OCI-LY3 (cell line): ENCODE results near the gene RHOD.

Experiments used
- H2AFZ ChIP-seq: fragments of 200-600, 300-600 bp; shearing (Covaris generic); 2 replicates; pipeline ENCODE4 v1.6.0; 2014; ENCODE audit warnings: antibody characterized with exemption, low read depth, low read length
- H3K27ac ChIP-seq: fragments of 200-600, 300-600 bp; sonication (generic); 2 replicates; pipeline ENCODE4 v1.5.1; 2014; ENCODE audit warnings: mild to moderate bottlenecking, low read length, moderate library complexity, mixed read lengths
- H3K27me3 ChIP-seq: fragments of 200-600, 300-600 bp; sonication (generic); 2 replicates; pipeline ENCODE4 v1.6.1; 2014; ENCODE audit warnings: low read depth, low read length, mixed read lengths
- H3K36me3 ChIP-seq: fragments of 200-600, 300-600 bp; sonication (generic); replicated peaks from 2 replicates; pipeline ENCODE3; 2014; ENCODE audit warnings: low read depth, low read length, mixed read lengths
- H3K4me1 ChIP-seq: fragments of 300-600, 200-600 bp; sonication (generic); 2 replicates; pipeline ENCODE4 v1.6.1; 2014; ENCODE audit warnings: low read length, mixed read lengths
- H3K4me2 ChIP-seq: fragments of 200-600, 300-600 bp; sonication (generic); 2 replicates; pipeline ENCODE4 v1.6.1; 2014; ENCODE audit warnings: low read length, mixed read lengths
- H3K4me3 ChIP-seq: fragments of 300-600, 200-600 bp; sonication (generic); 2 replicates; pipeline ENCODE4 v1.5.1; 2014; ENCODE audit warnings: antibody characterized with exemption, mild to moderate bottlenecking, low read length, moderate library complexity
- H3K79me2 ChIP-seq: fragments of 300-600, 200-600 bp; shearing (Covaris generic); 2 replicates; pipeline ENCODE4 v1.6.1; 2014; ENCODE audit warnings: mild to moderate bottlenecking, low read length, mixed read lengths
- H3K9ac ChIP-seq: fragments of 300-600, 200-600 bp; shearing (Covaris generic); 2 replicates; pipeline ENCODE4 v1.6.0; 2014; ENCODE audit warnings: mild to moderate bottlenecking, low read length, moderate library complexity
- H3K9me3 ChIP-seq: fragments of 200-600, 300-600 bp; shearing (Covaris generic); 2 replicates; pipeline ENCODE4 v1.6.1; 2014; ENCODE audit warnings: low read length, mixed read lengths; ENCODE audit not compliant: insufficient read depth
- H4K20me1 ChIP-seq: fragments of 200-600, 300-600 bp; sonication (generic); 2 replicates; pipeline ENCODE4 v1.6.1; 2016; ENCODE audit warnings: low read length, mixed read lengths; ENCODE audit not compliant: insufficient read depth
- EZH2phosphoT487 ChIP-seq: fragments of 200-600 bp; shearing (Covaris generic); IDR thresholded peaks from 2 replicates; pipeline ENCODE4 v1.6.1; 2018; ENCODE audit warnings: antibody characterized with exemption, mixed run types, low read depth
- TF ChIP-seq, protein P1 (sequence below): fragments of 200-600, 300-600 bp; sonication (generic); IDR thresholded peaks from 2 replicates; pipeline ENCODE4 v1.5.1; 2014; ENCODE audit warnings: antibody characterized with exemption, low read length, low read depth

Gene RHOD

GRCh38 chr11:67071420-67072284 lies 15.0 kb downstream of the RHOD start:
- H3K27ac ChIP-seq = no peak overlapping the region
- peaks cover 19% of the 10 kb centered on the region for H3K4me1 ChIP-seq
- no peaks in the 10 kb centered on the region for H4K20me1 ChIP-seq
- peaks cover 6% of the 10 kb centered on the region for H3K36me3 ChIP-seq
- no peaks in the 10 kb centered on the region for H3K79me2 ChIP-seq
- H2AFZ ChIP-seq = no peak overlapping the region
- TF ChIP-seq EZH2phosphoT487 = no peak
- TF ChIP-seq, protein P1, sequence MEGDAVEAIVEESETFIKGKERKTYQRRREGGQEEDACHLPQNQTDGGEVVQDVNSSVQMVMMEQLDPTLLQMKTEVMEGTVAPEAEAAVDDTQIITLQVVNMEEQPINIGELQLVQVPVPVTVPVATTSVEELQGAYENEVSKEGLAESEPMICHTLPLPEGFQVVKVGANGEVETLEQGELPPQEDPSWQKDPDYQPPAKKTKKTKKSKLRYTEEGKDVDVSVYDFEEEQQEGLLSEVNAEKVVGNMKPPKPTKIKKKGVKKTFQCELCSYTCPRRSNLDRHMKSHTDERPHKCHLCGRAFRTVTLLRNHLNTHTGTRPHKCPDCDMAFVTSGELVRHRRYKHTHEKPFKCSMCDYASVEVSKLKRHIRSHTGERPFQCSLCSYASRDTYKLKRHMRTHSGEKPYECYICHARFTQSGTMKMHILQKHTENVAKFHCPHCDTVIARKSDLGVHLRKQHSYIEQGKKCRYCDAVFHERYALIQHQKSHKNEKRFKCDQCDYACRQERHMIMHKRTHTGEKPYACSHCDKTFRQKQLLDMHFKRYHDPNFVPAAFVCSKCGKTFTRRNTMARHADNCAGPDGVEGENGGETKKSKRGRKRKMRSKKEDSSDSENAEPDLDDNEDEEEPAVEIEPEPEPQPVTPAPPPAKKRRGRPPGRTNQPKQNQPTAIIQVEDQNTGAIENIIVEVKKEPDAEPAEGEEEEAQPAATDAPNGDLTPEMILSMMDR = peak; percentile 47
- H3K4me2 ChIP-seq = no peak overlapping the region
- no peaks in the 10 kb centered on the region for H3K27me3 ChIP-seq
- no peak overlapping the region for H3K4me3 ChIP-seq
- no peak overlapping the region for H3K9ac ChIP-seq
- no peaks in the 10 kb centered on the region for H3K9me3 ChIP-seq

DNA sequence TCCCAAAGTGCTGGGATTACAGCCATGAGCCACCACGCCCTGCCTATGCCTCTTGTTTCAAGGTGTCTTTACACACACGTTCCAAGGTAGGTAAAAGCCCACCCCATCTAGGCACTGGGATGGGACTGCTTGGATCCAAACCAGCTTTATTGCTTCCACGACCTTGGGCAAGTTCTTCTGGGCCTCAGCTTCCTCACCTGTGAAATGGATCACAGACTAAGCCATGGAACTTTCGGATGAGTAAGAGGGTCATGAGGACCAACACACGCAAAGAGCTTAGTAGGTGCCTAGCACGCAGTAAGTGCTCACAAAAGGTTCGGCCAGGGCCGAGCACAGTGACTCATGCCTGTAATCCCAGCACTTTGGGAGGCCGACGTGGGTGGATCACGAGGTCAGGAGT lies 15.6 kb downstream of the RHOD start:
- no peak overlapping the region for H3K27ac ChIP-seq
- no peaks in the 10 kb centered on the region for H4K20me1 ChIP-seq
- H3K27me3 ChIP-seq = no peaks in the 10 kb centered on the region
- no peak overlapping the region for H3K4me2 ChIP-seq
- no peaks in the 10 kb centered on the region for H3K9me3 ChIP-seq
- no peak overlapping the region for H3K4me3 ChIP-seq
- TF ChIP-seq, protein P1 = no peak
- no peak for TF ChIP-seq EZH2phosphoT487
- H3K4me1 ChIP-seq = peaks cover 23% of the 10 kb centered on the region
- H3K9ac ChIP-seq = no peak overlapping the region
- no peaks in the 10 kb centered on the region for H3K79me2 ChIP-seq
- H3K36me3 ChIP-seq = peaks cover 6% of the 10 kb centered on the region
- no peak overlapping the region for H2AFZ ChIP-seq

DNA sequence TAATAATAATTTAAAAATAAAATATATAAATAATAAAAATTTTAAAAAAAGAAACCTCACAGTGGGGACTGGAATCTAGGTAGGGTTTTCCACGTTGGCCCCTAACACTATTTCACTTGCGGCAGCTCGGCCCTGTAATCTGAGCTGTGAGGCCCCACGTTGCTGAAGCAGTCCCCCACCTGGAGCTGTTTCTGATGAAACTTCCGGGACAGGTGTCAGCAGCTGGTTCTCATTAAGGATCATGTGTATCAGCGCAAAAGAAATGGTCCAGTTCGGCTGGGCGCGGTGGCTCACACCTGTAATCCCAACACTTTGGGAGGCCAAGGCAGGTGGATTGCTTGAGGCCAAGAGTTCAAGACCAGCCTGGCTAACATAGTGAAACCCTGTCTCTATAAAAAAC lies 17.3 kb downstream of the RHOD start:
- no peak for TF ChIP-seq EZH2phosphoT487
- TF ChIP-seq, protein P1 = no peak
- Histone ChIP-seq H3K79me2 (no peaks in the 10 kb centered on the region), H3K4me1 (peaks cover 29% of the 10 kb centered on the region), H3K27ac (no peak overlapping the region), H3K9me3 (no peaks in the 10 kb centered on the region), H3K27me3 (no peaks in the 10 kb centered on the region), H3K36me3 (peaks cover 6% of the 10 kb centered on the region), H4K20me1 (no peaks in the 10 kb centered on the region), H3K4me3 (no peak overlapping the region), H3K4me2 (peak overlapping the region; percentile 26; the same call in 1 of the 2 replicates), H3K9ac (no peak overlapping the region), H2AFZ (no peak overlapping the region)

GRCh38 chr11:67076202-67076601 lies 19.6 kb downstream of the RHOD start:
- no peak overlapping the region for H3K9ac ChIP-seq
- no peak overlapping the region for H3K27ac ChIP-seq
- peak overlapping the region; percentile 23; the same call in 1 of the 2 replicates for H3K4me2 ChIP-seq

More at GRCh38 chr11:67076202-67076601, 19.6 kb downstream of the RHOD start:
- H3K4me1 ChIP-seq = peaks cover 35% of the 10 kb centered on the region
- no peaks in the 10 kb centered on the region for H3K9me3 ChIP-seq
- no peaks in the 10 kb centered on the region for H4K20me1 ChIP-seq
- H2AFZ ChIP-seq = no peak overlapping the region
- no peak overlapping the region for H3K4me3 ChIP-seq
- H3K79me2 ChIP-seq = no peaks in the 10 kb centered on the region
- H3K27me3 ChIP-seq = no peaks in the 10 kb centered on the region
- TF ChIP-seq EZH2phosphoT487 = no peak
- TF ChIP-seq, protein P1 = no peak
- H3K36me3 ChIP-seq = peaks cover 6% of the 10 kb centered on the region
